ENCODE data around the gene MAML3.

The MAML3 gene

GRCh38 chr4:140089216-140089615 is 64.8 kb downstream of the MAML3 start:
- no peak for TF ChIP-seq CTCF (IDR thresholded peaks at IDR 0.05; ENCODE audit: insufficient read depth, missing control alignments)
- DNase-seq (ENCODE audit: insufficient read length, low spot score) (no peak), FAIRE-seq (no peak)

- TF ChIP-seq CTCF (IDR thresholded peaks at IDR 0.05; ENCODE audit: insufficient read depth, missing control alignments), result no peak
- DNase-seq (ENCODE audit: insufficient read length, low spot score) (no peak), FAIRE-seq (no peak)
Observed at GRCh38 chr4:140088323-140088967, 65.5 kb downstream of the MAML3 start.

- TF ChIP-seq CTCF (IDR thresholded peaks at IDR 0.05; ENCODE audit: insufficient read depth, missing control alignments), result no peak
- FAIRE-seq (no peak), DNase-seq (ENCODE audit: insufficient read length, low spot score) (no peak)
Observed at GRCh38 chr4:140085881-140086280, 68.1 kb downstream of the MAML3 start.

- FAIRE-seq (no peak), DNase-seq (ENCODE audit: insufficient read length, low spot score) (no peak)
- TF ChIP-seq CTCF (IDR thresholded peaks at IDR 0.05; ENCODE audit: insufficient read depth, missing control alignments), result no peak
Observed at GRCh38 chr4:140085062-140085622, 68.8 kb downstream of the MAML3 start.

- FAIRE-seq (no peak), DNase-seq (ENCODE audit: insufficient read length, low spot score) (no peak)
- no peak for TF ChIP-seq CTCF (IDR thresholded peaks at IDR 0.05; ENCODE audit: insufficient read depth, missing control alignments)
Observed at GRCh38 chr4:140084385-140084784, 69.6 kb downstream of the MAML3 start.

- no peak for TF ChIP-seq CTCF (IDR thresholded peaks at IDR 0.05; ENCODE audit: insufficient read depth, missing control alignments)
- FAIRE-seq (no peak), DNase-seq (ENCODE audit: insufficient read length, low spot score) (no peak)
Observed at GRCh38 chr4:140082391-140082755, 71.6 kb downstream of the MAML3 start.

GRCh38 chr4:140081641-140082390 is 72.2 kb downstream of the MAML3 start:
- no peak for TF ChIP-seq CTCF (IDR thresholded peaks at IDR 0.05; ENCODE audit: insufficient read depth, missing control alignments)
- FAIRE-seq (no peak), DNase-seq (ENCODE audit: insufficient read length, low spot score) (no peak)
